ENCODE results near the gene SMPD3. TPM values are rescaled to one million over a fixed set of nuclear protein-coding genes. Genes with fewer than 3 reads are reported as not detected.

SMPD3 gene
- total RNA-seq, 2 donors from 2014 or later = 0.70 to 0.99 TPM

GRCh38 chr16:68486502-68487202 lies 38.3 kb upstream of the SMPD3 start:
- Mint-ChIP-seq H3K27ac (no peak overlapping the region), H3K4me1 (peaks cover 6% of the 10 kb centered on the region), H3K27me3 (peaks cover 4% of the 10 kb centered on the region), H3K36me3 (ENCODE audit: low read depth) (peaks cover 3% of the 10 kb centered on the region), H3K4me3 (no peak overlapping the region)
- no peak for DNase-seq
- no peak for ATAC-seq
- peaks cover 2% of the 10 kb centered on the region for H3K9me3 ChIP-seq (ENCODE audit: control insufficient read depth, low read length, poor library complexity, severe bottlenecking)

GRCh38 chr16:68481636-68482035 lies 33.3 kb upstream of the SMPD3 start:
- peaks cover 2% of the 10 kb centered on the region for H3K9me3 ChIP-seq (ENCODE audit: control insufficient read depth, low read length, poor library complexity, severe bottlenecking)
- ATAC-seq (no peak), DNase-seq (no peak)
- Mint-ChIP-seq H3K36me3 (ENCODE audit: low read depth) (peaks cover 3% of the 10 kb centered on the region), H3K4me3 (no peak overlapping the region), H3K4me1 (peaks cover 4% of the 10 kb centered on the region), H3K27ac (peak overlapping the region; percentile 59), H3K27me3 (peaks cover 4% of the 10 kb centered on the region)

GRCh38 chr16:68480084-68480995 lies 32.0 kb upstream of the SMPD3 start:
- Mint-ChIP-seq H3K27ac (no peak overlapping the region), H3K27me3 (peaks cover 4% of the 10 kb centered on the region), H3K4me3 (peak overlapping the region; percentile 28), H3K36me3 (ENCODE audit: low read depth) (peaks cover 3% of the 10 kb centered on the region), H3K4me1 (peaks cover 2% of the 10 kb centered on the region)
- no peak for DNase-seq
- peaks cover 2% of the 10 kb centered on the region for H3K9me3 ChIP-seq (ENCODE audit: control insufficient read depth, low read length, poor library complexity, severe bottlenecking)
- ATAC-seq = no peak

GRCh38 chr16:68479271-68479670 lies 31.0 kb upstream of the SMPD3 start:
- no peak for DNase-seq
- Mint-ChIP-seq H3K27me3 (no peaks in the 10 kb centered on the region), H3K36me3 (ENCODE audit: low read depth) (peaks cover 3% of the 10 kb centered on the region), H3K27ac (no peak overlapping the region), H3K4me1 (peaks cover 2% of the 10 kb centered on the region), H3K4me3 (no peak overlapping the region)
- H3K9me3 ChIP-seq (ENCODE audit: control insufficient read depth, low read length, poor library complexity, severe bottlenecking) = peaks cover 2% of the 10 kb centered on the region
- ATAC-seq = no peak

- Mint-ChIP-seq H3K27ac (no peak overlapping the region), H3K4me1 (peaks cover 2% of the 10 kb centered on the region), H3K36me3 (ENCODE audit: low read depth) (peaks cover 3% of the 10 kb centered on the region), H3K27me3 (no peaks in the 10 kb centered on the region), H3K4me3 (no peak overlapping the region)
- peaks cover 2% of the 10 kb centered on the region for H3K9me3 ChIP-seq (ENCODE audit: control insufficient read depth, low read length, poor library complexity, severe bottlenecking)
- no peak for ATAC-seq
- no peak for DNase-seq
These were observed 30.4 kb upstream of the SMPD3 start for GRCh38 chr16:68478526-68479250.

GRCh38 chr16:68475071-68475470 lies 26.8 kb upstream of the SMPD3 start:
- Mint-ChIP-seq H3K36me3 (ENCODE audit: low read depth) (peaks cover 1% of the 10 kb centered on the region), H3K27me3 (no peaks in the 10 kb centered on the region), H3K4me1 (peaks cover 11% of the 10 kb centered on the region), H3K4me3 (no peak overlapping the region), H3K27ac (no peak overlapping the region)
- H3K9me3 ChIP-seq (ENCODE audit: control insufficient read depth, low read length, poor library complexity, severe bottlenecking) = no peaks in the 10 kb centered on the region
- DNase-seq (no peak), ATAC-seq (no peak)

GRCh38 chr16:68473358-68474070 lies 25.2 kb upstream of the SMPD3 start:
- ATAC-seq (no peak), DNase-seq (no peak)
- peaks cover 2% of the 10 kb centered on the region for H3K36me3 Mint-ChIP-seq (ENCODE audit: low read depth)
- H3K27ac Mint-ChIP-seq = no peak overlapping the region
- peaks cover 24% of the 10 kb centered on the region for H3K4me1 Mint-ChIP-seq
- H3K9me3 ChIP-seq (ENCODE audit: control insufficient read depth, low read length, poor library complexity, severe bottlenecking) = no peaks in the 10 kb centered on the region
- no peak overlapping the region for H3K4me3 Mint-ChIP-seq
- no peaks in the 10 kb centered on the region for H3K27me3 Mint-ChIP-seq

- ATAC-seq = no peak
- no peak overlapping the region for H3K27ac Mint-ChIP-seq
These were observed 24.3 kb upstream of the SMPD3 start for GRCh38 chr16:68472581-68472980.

GRCh38 chr16:68470461-68471150 lies 22.3 kb upstream of the SMPD3 start:
- H3K9me3 ChIP-seq (ENCODE audit: control insufficient read depth, low read length, poor library complexity, severe bottlenecking) = no peaks in the 10 kb centered on the region
- H3K36me3 Mint-ChIP-seq (ENCODE audit: low read depth) = peaks cover 2% of the 10 kb centered on the region
- peaks cover 35% of the 10 kb centered on the region for H3K4me1 Mint-ChIP-seq
- peak overlapping the region; percentile 96 for H3K4me3 Mint-ChIP-seq
- no peaks in the 10 kb centered on the region for H3K27me3 Mint-ChIP-seq
- H3K27ac Mint-ChIP-seq = peak overlapping the region; percentile 98
- ATAC-seq (peak; percentile 79), DNase-seq (no peak)

More at GRCh38 chr16:68472581-68472980, 24.3 kb upstream of the SMPD3 start:
- H3K36me3 Mint-ChIP-seq (ENCODE audit: low read depth) = peaks cover 2% of the 10 kb centered on the region
- DNase-seq = no peak
- no peaks in the 10 kb centered on the region for H3K27me3 Mint-ChIP-seq
- H3K4me1 Mint-ChIP-seq = peaks cover 30% of the 10 kb centered on the region
- H3K9me3 ChIP-seq (ENCODE audit: control insufficient read depth, low read length, poor library complexity, severe bottlenecking) = no peaks in the 10 kb centered on the region
- no peak overlapping the region for H3K4me3 Mint-ChIP-seq

- Mint-ChIP-seq H3K27ac (peak overlapping the region; percentile 98), H3K4me1 (peaks cover 35% of the 10 kb centered on the region), H3K36me3 (ENCODE audit: low read depth) (peaks cover 2% of the 10 kb centered on the region), H3K27me3 (no peaks in the 10 kb centered on the region), H3K4me3 (peak overlapping the region; percentile 96)
- H3K9me3 ChIP-seq (ENCODE audit: control insufficient read depth, low read length, poor library complexity, severe bottlenecking) = no peaks in the 10 kb centered on the region
- DNase-seq (no peak), ATAC-seq (peak; percentile 56)
These were observed 21.6 kb upstream of the SMPD3 start for GRCh38 chr16:68469796-68470460.

GRCh38 chr16:68468842-68469241 lies 20.5 kb upstream of the SMPD3 start:
- Mint-ChIP-seq H3K27ac (no peak overlapping the region), H3K27me3 (no peaks in the 10 kb centered on the region), H3K4me1 (peaks cover 35% of the 10 kb centered on the region), H3K4me3 (no peak overlapping the region), H3K36me3 (ENCODE audit: low read depth) (peaks cover 2% of the 10 kb centered on the region)
- no peaks in the 10 kb centered on the region for H3K9me3 ChIP-seq (ENCODE audit: control insufficient read depth, low read length, poor library complexity, severe bottlenecking)
- ATAC-seq (no peak), DNase-seq (no peak)

- H3K4me1 Mint-ChIP-seq = peaks cover 32% of the 10 kb centered on the region
- no peak overlapping the region for H3K4me3 Mint-ChIP-seq
- H3K9me3 ChIP-seq (ENCODE audit: control insufficient read depth, low read length, poor library complexity, severe bottlenecking) = no peaks in the 10 kb centered on the region
- peaks cover 5% of the 10 kb centered on the region for H3K27me3 Mint-ChIP-seq
- ATAC-seq = no peak
- DNase-seq = no peak
- H3K36me3 Mint-ChIP-seq (ENCODE audit: low read depth) = peaks cover 2% of the 10 kb centered on the region
- no peak overlapping the region for H3K27ac Mint-ChIP-seq
These were observed 17.9 kb upstream of the SMPD3 start for GRCh38 chr16:68466174-68466573.

All from T-helper 17 cell (primary cell).